Suprapubic skin (tissue), 4 donors: ENCODE results near the gene FOXN1. TPM values are rescaled to one million over a fixed set of nuclear protein-coding genes. Genes with fewer than 3 reads are reported as not detected.
"Not testable (repeated sequence)": the region's sequence is repeated elsewhere in the genome, so short reads cannot be mapped to it uniquely, and the experiment has no call there.

Experiments
- DNase-seq, 2 donors: peaks; one replicate each; pipeline ENCODE4 v3.0.0-alpha.2; 2019; ENCODE audit warnings: low spot score in 2 of 2
- H3K27ac ChIP-seq: fragments of 200-600 bp; sonication (generic); one replicate; pipeline ENCODE4 v1.5.1; 2019
- H3K27me3 ChIP-seq: fragments of 200-600 bp; sonication (generic); one replicate; pipeline ENCODE4 v1.5.1; 2019
- H3K36me3 ChIP-seq: fragments of 200-600 bp; sonication (generic); one replicate; pipeline ENCODE4 v1.5.1; 2019
- H3K4me1 ChIP-seq: fragments of 200-600 bp; sonication (generic); one replicate; pipeline ENCODE4 v1.5.1; 2019
- H3K4me3 ChIP-seq: fragments of 200-600 bp; sonication (generic); one replicate; pipeline ENCODE4 v1.5.1; 2019; ENCODE audit warnings: mild to moderate bottlenecking
- H3K9me3 ChIP-seq: fragments of 200-600 bp; sonication (generic); one replicate; pipeline ENCODE4 v1.5.1; 2019
- CTCF ChIP-seq, 2 donors: fragments of 200-600 bp in 1 of 2; fragments of 450-650 bp in 1 of 2; sonication (generic) in 1 of 2; IDR thresholded peaks; one replicate each; pipeline ENCODE4 v1.5.1; 2016 to 2019; ENCODE audit warnings: antibody characterized with exemption in 2 of 2, mild to moderate bottlenecking in 1 of 2, moderate library complexity in 1 of 2
- EP300 ChIP-seq: sonication (generic); formaldehyde crosslinking; IDR thresholded peaks from one replicate; pipeline ENCODE4 v1.6.1; 2017; ENCODE audit warnings: antibody characterized with exemption
- POLR2A ChIP-seq, 2 donors: fragments of 450-650 bp; IDR thresholded peaks; one replicate each; pipeline ENCODE4 v1.6.1; 2017; ENCODE audit warnings: antibody characterized with exemption in 2 of 2, mild to moderate bottlenecking in 2 of 2, moderate library complexity in 2 of 2
- POLR2AphosphoS5 ChIP-seq, 3 donors: sonication (generic); formaldehyde crosslinking; IDR thresholded peaks; one replicate each; pipeline ENCODE4 v1.6.1; 2017; ENCODE audit warnings: antibody characterized with exemption in 3 of 3
- WGBS: methylation state at CpG from one replicate; pipeline ENCODE4 v1.1.5; 2018; 5-methylcytosine and 5-hydroxymethylcytosine counted together
- total RNA-seq, 4 donors: library from RNA; depleted of rRNA; stranded (reverse); fragments of >200 nt; gene quantifications; one replicate each; pipeline ENCODE4 v1.1.0, GENCODE V29; 2016

The FOXN1 gene
- total RNA-seq, 4 donors from 2014 or later, result 37.4 to 48.3 (median 38.3) TPM

GRCh38 chr17:28575126-28575795, 69.1 kb downstream of the FOXN1 start:
- H3K27me3 ChIP-seq, result no peaks in the 10 kb centered on the region
- peaks cover 23% of the 10 kb centered on the region for H3K4me1 ChIP-seq
- DNase-seq, result no peak
- TF ChIP-seq EP300 (no peak), POLR2A (IDR thresholded peaks at IDR 0.05) (no peak), POLR2AphosphoS5 (IDR thresholded peaks at IDR 0.05) (no peak), CTCF (IDR thresholded peaks at IDR 0.05) (no peak)
- no peak overlapping the region for H3K27ac ChIP-seq
- no peak overlapping the region for H3K4me3 ChIP-seq
- peaks cover 13% of the 10 kb centered on the region for H3K36me3 ChIP-seq
- WGBS, result 90% methylated on average over 14 of the region's 14 CpGs
- no peaks in the 10 kb centered on the region for H3K9me3 ChIP-seq

DNA sequence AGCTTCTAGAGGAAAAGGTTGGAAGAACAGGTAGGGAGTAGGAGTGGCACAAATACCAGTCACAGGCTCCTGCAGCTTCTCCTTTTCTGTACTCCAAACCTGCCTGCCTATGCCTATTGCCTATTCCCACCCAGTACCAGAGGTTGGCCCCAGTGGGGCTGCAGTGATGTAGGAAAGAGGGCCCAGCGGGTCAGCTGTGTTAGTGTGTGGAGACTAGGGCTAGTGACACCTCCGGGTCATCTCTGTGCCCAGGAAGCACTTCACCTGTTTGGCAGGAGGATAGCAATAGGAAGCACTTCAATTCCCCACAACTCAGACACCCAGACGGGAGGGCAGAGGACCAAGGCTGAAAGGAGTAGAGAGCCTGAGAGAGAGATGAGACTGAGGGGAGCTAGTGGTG, 69.9 kb downstream of the FOXN1 start:
- H3K4me3 ChIP-seq, DNase-seq: not testable (repeated sequence)

DNA sequence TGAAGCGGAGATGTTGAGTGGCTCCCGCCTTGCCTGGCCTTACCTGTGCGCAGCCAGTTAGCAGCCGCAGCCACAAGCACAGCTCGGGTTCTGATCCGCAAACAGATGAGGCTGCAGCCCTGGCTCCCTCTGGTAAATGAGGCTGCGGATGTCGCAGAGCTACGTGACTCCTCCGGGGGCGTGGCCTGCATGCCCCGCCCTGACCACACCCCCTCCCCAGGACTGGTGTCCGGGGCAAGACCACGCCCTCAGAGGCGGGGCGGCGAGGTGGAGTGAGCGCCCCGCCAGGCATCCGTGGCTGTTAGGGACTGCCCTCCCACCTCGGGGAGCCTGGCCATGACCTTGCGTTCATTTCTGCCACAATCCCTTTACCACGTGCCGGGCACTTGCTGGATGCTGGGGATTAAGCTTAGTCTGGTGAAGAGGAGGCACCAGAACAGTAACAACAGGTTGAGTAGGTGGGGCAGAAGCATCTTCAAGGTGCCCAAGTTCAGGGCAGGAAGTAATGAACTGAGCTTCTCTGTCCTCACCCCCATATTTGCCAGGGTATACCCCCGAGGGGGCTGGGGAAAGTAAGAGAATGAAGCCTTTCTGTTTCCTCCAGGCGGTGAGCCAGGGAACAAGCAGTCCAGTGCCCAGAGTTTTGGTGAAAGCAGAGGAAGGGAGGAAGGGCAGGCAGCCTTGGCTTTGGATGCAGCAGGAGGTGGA, 70.8 kb downstream of the FOXN1 start, which contains the start of gene ALDOC:
Gene ALDOC, minus strand, starts transcription at position 138 of the 708 bp plus-strand sequence. CDS start 1,363 bp downstream, outside the sequence.
- Histone ChIP-seq H3K4me3 (peak within 1 kb of the TSS; percentile 34), H3K27me3 (no peaks in the 10 kb centered on the region), H3K4me1 (peaks cover 18% of the 10 kb centered on the region), H3K36me3 (peaks cover 13% of the 10 kb centered on the region), H3K9me3 (no peaks in the 10 kb centered on the region), H3K27ac (no peak within 1 kb of the TSS)
- TF ChIP-seq POLR2AphosphoS5 (IDR thresholded peaks at IDR 0.05) (no peak), POLR2A (IDR thresholded peaks at IDR 0.05) (peak in 1 of 2 donors; percentile 60)
- peak; percentile 96 for DNase-seq
- WGBS, result 7% methylated on average over 21 of the region's 26 CpGs

More for the DNA sequence above, 69.9 kb downstream of the FOXN1 start:
- 70% methylated on average over 3 of the region's 3 CpGs for WGBS
- H3K27ac ChIP-seq, H3K9me3 ChIP-seq, H3K27me3 ChIP-seq: not testable (repeated sequence)
- Histone ChIP-seq H3K36me3 (peaks cover 13% of the 10 kb centered on the region), H3K4me1 (peaks cover 19% of the 10 kb centered on the region)

DNA sequence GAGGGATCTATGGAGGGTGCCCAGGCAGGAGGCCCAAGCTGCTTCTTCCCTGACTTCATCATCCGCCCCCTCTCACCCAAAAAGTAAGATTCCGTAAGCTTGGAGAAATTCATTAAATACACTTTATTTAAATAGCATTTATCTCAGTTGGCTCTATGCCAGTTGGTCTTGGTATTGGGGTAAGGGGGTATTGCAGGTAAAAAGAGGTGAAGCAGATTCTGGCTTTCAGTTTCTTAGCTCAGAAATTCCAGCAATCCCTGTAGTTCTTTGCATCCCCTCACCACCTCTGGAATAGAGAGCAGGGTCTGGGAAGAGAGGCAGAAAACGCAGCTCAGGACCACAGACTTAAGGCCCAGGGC, 71.3 kb downstream of the FOXN1 start:
- Histone ChIP-seq H3K4me1 (peaks cover 12% of the 10 kb centered on the region), H3K9me3 (no peaks in the 10 kb centered on the region), H3K27ac (no peak overlapping the region), H3K27me3 (no peaks in the 10 kb centered on the region), H3K4me3 (no peak overlapping the region), H3K36me3 (peaks cover 13% of the 10 kb centered on the region)
- TF ChIP-seq POLR2AphosphoS5 (IDR thresholded peaks at IDR 0.05), result no peak
- DNase-seq, result no peak
- WGBS, result 92% methylated on average over 3 of the region's 3 CpGs

- no peaks in the 10 kb centered on the region for H3K9me3 ChIP-seq
- TF ChIP-seq EP300 (no peak), POLR2AphosphoS5 (IDR thresholded peaks at IDR 0.05) (no peak), CTCF (IDR thresholded peaks at IDR 0.05) (no peak), POLR2A (IDR thresholded peaks at IDR 0.05) (no peak)
- no peaks in the 10 kb centered on the region for H3K27me3 ChIP-seq
- peaks cover 21% of the 10 kb centered on the region for H3K36me3 ChIP-seq
- H3K27ac ChIP-seq, result no peak overlapping the region
- DNase-seq, result no peak
- H3K4me3 ChIP-seq, result no peak overlapping the region
- 95% methylated on average over 7 of the region's 8 CpGs for WGBS
- H3K4me1 ChIP-seq, result peaks cover 9% of the 10 kb centered on the region
Observed at GRCh38 chr17:28578246-28579195, 72.4 kb downstream of the FOXN1 start.

DNA sequence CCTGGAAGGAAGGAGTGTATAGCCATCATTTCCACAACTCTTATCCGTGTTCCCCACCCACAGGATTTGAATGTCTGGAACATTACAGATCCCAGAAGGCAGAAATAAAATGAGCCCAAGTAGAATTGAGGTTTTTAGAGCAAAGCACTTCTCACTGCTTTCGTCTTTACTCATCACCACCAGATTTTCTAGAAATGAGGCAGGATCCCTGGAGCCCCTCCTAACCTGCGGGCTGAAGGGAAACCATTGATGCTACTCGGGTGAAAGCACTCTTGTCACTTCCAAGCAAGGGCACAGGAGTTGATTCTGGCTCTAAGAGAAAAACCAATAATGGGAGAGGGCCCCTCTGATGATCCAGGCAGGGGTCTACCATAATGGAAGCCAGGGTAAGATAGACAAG, 73.4 kb downstream of the FOXN1 start:
- H3K36me3 ChIP-seq, result peaks cover 29% of the 10 kb centered on the region
- DNase-seq, result no peak
- TF ChIP-seq CTCF (IDR thresholded peaks at IDR 0.05), result no peak
- no peak for TF ChIP-seq POLR2A (IDR thresholded peaks at IDR 0.05)
- TF ChIP-seq EP300, result no peak
- H3K4me3 ChIP-seq, result no peak overlapping the region
- H3K27me3 ChIP-seq, result no peaks in the 10 kb centered on the region
- H3K27ac ChIP-seq, result no peak overlapping the region
- H3K9me3 ChIP-seq, result no peaks in the 10 kb centered on the region
- H3K4me1 ChIP-seq, result peaks cover 9% of the 10 kb centered on the region
- WGBS, result 88% methylated on average over 4 of the region's 4 CpGs
